Adrenal gland (tissue), 12 donors: ENCODE data around the gene HOXA3. TPM values are rescaled to one million over a fixed set of nuclear protein-coding genes. Genes with fewer than 3 reads are reported as not detected.

ENCODE experiments used
- DNase-seq, 7 donors: peaks; one replicate each; pipeline ENCODE4 v3.0.0-alpha.2; 2019 to 2020
- H3K27ac ChIP-seq, 5 donors: fragments of 200-600 bp; sonication (generic) in 4 of 5; 1 replicate in 3 of 5; 2 replicates in 2 of 5; pipeline versions ENCODE4 v1.5.1 to v1.8.0; 2016 to 2020; ENCODE audit warnings: mild to moderate bottlenecking in 1 of 5
- H3K27me3 ChIP-seq: fragments of 200-600 bp; 2 replicates; pipeline ENCODE4 v1.8.0; 2021
- H3K36me3 ChIP-seq, 2 donors: fragments of 200-600 bp; replicated peaks in 1 of 2; 1 replicate in 1 of 2; 2 replicates in 1 of 2; pipeline versions ENCODE4 v1.5.1 to v1.8.0; 2018 to 2022
- H3K4me1 ChIP-seq, 2 donors: fragments of 200-600 bp; replicated peaks in 1 of 2; 1 replicate in 1 of 2; 2 replicates in 1 of 2; pipeline versions ENCODE4 v1.5.1 to v1.8.0; 2018 to 2021
- H3K4me3 ChIP-seq, 4 donors: fragments of 200-600 bp; sonication (generic) in 3 of 4; one replicate each; pipeline ENCODE4 v1.5.1; 2016 to 2018
- H3K9me3 ChIP-seq, 3 donors: fragments of 200-600 bp; sonication (generic) in 1 of 3; replicated peaks in 1 of 3; 1 replicate in 2 of 3; 2 replicates in 1 of 3; pipeline versions ENCODE4 v1.5.1 to v1.8.0; 2016 to 2021
- CTCF ChIP-seq, 6 experiments: fragments of 450-650 bp in 4 of 6; fragments of 200-600 bp in 2 of 6; sonication (generic) in 1 of 6; IDR thresholded peaks; 1 replicate in 5 of 6; 2 replicates in 1 of 6; pipeline versions ENCODE4 v1.5.1 to v1.8.0; 2016 to 2021; ENCODE audit warnings: antibody characterized with exemption in 6 of 6, mild to moderate bottlenecking in 2 of 6, moderate library complexity in 1 of 6
- POLR2A ChIP-seq, 2 donors: fragments of 450-650 bp; IDR thresholded peaks; one replicate each; pipeline ENCODE4 v1.6.1; 2017; ENCODE audit warnings: antibody characterized with exemption in 2 of 2, mild to moderate bottlenecking in 2 of 2, moderate library complexity in 1 of 2
- WGBS, 4 donors: extraction: QIAGEN DNeasy Blood & Tissue Kit in 2 of 4; methylation state at CpG; one replicate each; pipeline versions ENCODE4 v1.1.5 to v1.1.7; 2013 to 2017; 5-methylcytosine and 5-hydroxymethylcytosine counted together
- intact Hi-C, 2 donors: fragments of 100-400 bp; cut with DNase I; formaldehyde crosslinking; loops; one replicate each; pipeline versions ENCODE4 v1.14.1 to v1.15.0; 2022 to 2023
- polyA plus RNA-seq, 3 donors: library from polyadenylated mRNA; stranded (reverse); fragments of 200-250 nt in 2 of 3; fragments of 350-450 nt in 1 of 3; fragmentation: Illumina TruSeq in 1 of 3; extraction: RNeasy Lipid Tissue Mini Kit (QIAGEN cat#74804) in 1 of 3; gene quantifications; one replicate each; pipeline ENCODE4 v1.2.3, GENCODE V29; 2013 to 2014
- total RNA-seq, 9 donors: library from RNA; depleted of rRNA in 4 of 9; stranded (reverse); fragments of >200 nt in 4 of 9; fragments of 120-200 nt in 1 of 9; fragmentation: NEBNext Ultra II Directional in 1 of 9; extraction: Animal tissue kit (Norgen Biotek cat#: 25700) in 1 of 9; gene quantifications; one replicate each; pipeline versions ENCODE4 v1.1.0 to v1.2.4, GENCODE V29; 2013 to 2023
- donor health status: healthy with polysubstance abuse.
- donor health status: Bipolar disorder and iron deficiency.
- donor health status: DM: yes; HTN: yes; CAD: no.
- donor health status: DM: no; HTN: no; CAD: no.
- donor health status: DM: no; HTN: no; CAD: no.
- donor health status: DM: yes; HTN: yes; CAD: no.

Gene HOXA3
- total and polyA plus RNA-seq, 12 donors: 1.0 to 32.7 (median 3.8) TPM

- H3K4me1 ChIP-seq: peaks cover 16 to 28% of the 10 kb centered on the region in 2 donors
- H3K9me3 ChIP-seq: no peaks in the 10 kb centered on the region
- peak in 3 of 7 donors; percentile 23 to 59 (median 27) for DNase-seq
- H3K27me3 ChIP-seq: no peaks in the 10 kb centered on the region
- intact Hi-C loops: no loop called here
- WGBS, 4 donors: 66 to 76% (median 70%) methylated on average over 37 to 47 of the region's 47 CpGs
- peak overlapping the region in 4 of 5 donors; percentile 49 to 99 (median 78) for H3K27ac ChIP-seq
- H3K36me3 ChIP-seq: peaks cover 0 to 12% of the 10 kb centered on the region in 2 donors
- TF ChIP-seq CTCF (IDR thresholded peaks at IDR 0.05): no peak
- no peak for TF ChIP-seq POLR2A (IDR thresholded peaks at IDR 0.05)
- H3K4me3 ChIP-seq: peak overlapping the region in 1 of 4 donors; percentile 17
These were observed 7.0 kb downstream of the HOXA3 start for GRCh38 chr7:27145165-27145913.

GRCh38 chr7:27144781-27145164 lies 7.6 kb downstream of the HOXA3 start:
- intact Hi-C loops: loop anchor here (5.0 kb wide), 1 partner anchor 287 kb away; no protein-coding TSS in a partner anchor
- WGBS, 4 donors: 41 to 66% (median 58%) methylated on average over 17 to 31 of the region's 31 CpGs
- peak in 2 of 7 donors; percentile 33 to 56 for DNase-seq

DNA sequence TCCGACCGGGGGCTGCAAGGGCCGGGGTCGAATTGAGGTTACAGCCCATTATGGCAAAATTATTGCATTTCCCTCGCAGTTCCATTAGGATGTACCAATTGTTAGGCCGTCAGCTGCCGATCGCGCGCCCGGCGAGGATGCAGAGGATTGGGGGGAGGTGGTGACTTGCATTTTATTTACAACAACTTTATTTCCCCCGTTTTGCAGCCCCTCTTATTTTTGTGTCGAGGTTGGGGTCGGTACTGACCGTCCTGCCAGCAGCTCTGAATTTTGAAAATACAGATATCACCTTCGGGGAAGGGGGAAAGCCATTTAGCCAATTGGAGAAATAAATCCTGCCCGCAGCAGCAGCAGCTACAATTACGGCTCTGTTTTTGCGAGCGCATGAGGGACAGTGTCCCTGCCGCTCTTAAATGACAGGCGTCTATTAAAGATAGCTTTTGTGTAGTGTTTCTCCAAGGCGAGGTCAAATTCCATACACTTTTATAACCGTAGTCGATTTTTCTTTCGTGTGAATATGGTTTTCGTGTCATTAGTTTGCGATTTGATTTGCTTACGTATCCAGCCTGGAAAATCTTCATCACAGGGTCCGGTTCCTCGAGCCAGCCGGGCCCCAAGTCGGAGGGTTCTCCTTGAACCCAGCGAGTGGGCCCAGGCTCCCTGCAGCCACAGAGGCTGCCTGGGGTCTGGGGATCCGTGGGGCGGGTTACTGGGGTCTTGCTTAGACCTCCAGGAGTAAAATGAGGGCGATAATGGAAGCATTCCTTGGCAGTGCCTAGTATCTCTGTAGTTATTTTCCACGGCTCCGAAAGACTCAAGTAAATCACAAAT lies 8.2 kb downstream of the HOXA3 start:
- WGBS, 4 donors: 47 to 55% (median 51%) methylated on average over 39 to 40 of the region's 40 CpGs
- peaks cover 16 to 28% of the 10 kb centered on the region in 2 donors for H3K4me1 ChIP-seq
- H3K4me3 ChIP-seq: no peak overlapping the region
- H3K27ac ChIP-seq: peak overlapping the region in 4 of 5 donors; percentile 57 to 99 (median 78)
- peak in 2 of 7 donors; percentile 19 to 56 for DNase-seq
- peaks cover 0 to 12% of the 10 kb centered on the region in 2 donors for H3K36me3 ChIP-seq
- intact Hi-C loops: loop anchor here (5.0 kb wide), 1 partner anchor 287 kb away; no protein-coding TSS in a partner anchor
- H3K27me3 ChIP-seq: no peaks in the 10 kb centered on the region
- TF ChIP-seq CTCF (IDR thresholded peaks at IDR 0.05) (peak in 2 of 6 experiments; percentile 13 to 25), POLR2A (IDR thresholded peaks at IDR 0.05) (peak in 1 of 2 donors; percentile 2)
- no peaks in the 10 kb centered on the region for H3K9me3 ChIP-seq

More at GRCh38 chr7:27144781-27145164, 7.6 kb downstream of the HOXA3 start:
- Histone ChIP-seq H3K4me3 (no peak overlapping the region), H3K9me3 (no peaks in the 10 kb centered on the region), H3K27me3 (no peaks in the 10 kb centered on the region), H3K36me3 (peaks cover 0 to 12% of the 10 kb centered on the region in 2 donors), H3K4me1 (peaks cover 16 to 28% of the 10 kb centered on the region in 2 donors), H3K27ac (peak overlapping the region in 4 of 5 donors; percentile 49 to 99 (median 78))
- TF ChIP-seq POLR2A (IDR thresholded peaks at IDR 0.05) (no peak), CTCF (IDR thresholded peaks at IDR 0.05) (no peak)
